Neural cell (in vitro differentiated cells): ENCODE data around the gene B4GALT1. TPM values are rescaled to one million over a fixed set of nuclear protein-coding genes. Genes with fewer than 3 reads are reported as not detected.

Experiments used
- H2AFZ ChIP-seq: fragments of 200-600, 300-800 bp; sonication (generic), shearing (Covaris generic); 2 replicates; pipeline ENCODE4 v1.6.0; 2014; ENCODE audit warnings: low read depth, mild to moderate bottlenecking, antibody characterized with exemption, low read length, moderate library complexity
- H3F3A ChIP-seq: fragments of 200-600 bp; shearing (Covaris generic); 2 replicates; pipeline ENCODE4 v1.6.1; 2016; ENCODE audit warnings: mild to moderate bottlenecking, moderate library complexity, mixed read lengths, antibody characterized with exemption, low read length; ENCODE audit not compliant: insufficient read depth, poor library complexity, severe bottlenecking
- H3K27ac ChIP-seq: fragments of 200-600, 300-800 bp; sonication (generic), shearing (Covaris generic); 2 replicates; pipeline ENCODE4 v1.5.1; 2014; ENCODE audit warnings: mild to moderate bottlenecking, low read length, moderate library complexity
- H3K27me3 ChIP-seq: fragments of 300-800, 200-600 bp; sonication (generic), shearing (Covaris generic); 2 replicates; pipeline ENCODE4 v1.6.0; 2014; ENCODE audit warnings: mild to moderate bottlenecking, low read depth, low read length, moderate library complexity; ENCODE audit not compliant: insufficient read depth
- H3K36me3 ChIP-seq: fragments of 300-800, 200-600 bp; sonication (generic), shearing (Covaris generic); 2 replicates; pipeline ENCODE4 v1.5.1; 2014; ENCODE audit warnings: mild to moderate bottlenecking, antibody characterized with exemption, low read length, moderate library complexity; ENCODE audit not compliant: insufficient read depth
- H3K4me2 ChIP-seq: fragments of 300-800, 200-600 bp; sonication (generic), shearing (Covaris generic); 2 replicates; pipeline ENCODE4 v1.6.0; 2014; ENCODE audit warnings: mild to moderate bottlenecking, low read length
- H3K4me3 ChIP-seq: fragments of 300-800, 200-600 bp; sonication (generic), shearing (Covaris generic); 2 replicates; pipeline ENCODE4 v1.5.1; 2014; ENCODE audit warnings: mild to moderate bottlenecking, low read length, moderate library complexity
- H3K79me2 ChIP-seq: fragments of 200-600 bp; shearing (Covaris generic); replicated peaks from 2 replicates; pipeline ENCODE4 v1.6.0; 2014; ENCODE audit warnings: mild to moderate bottlenecking, low read length, moderate library complexity; ENCODE audit not compliant: insufficient read depth
- H3K9ac ChIP-seq: fragments of 300-800, 200-600 bp; sonication (generic), shearing (Covaris generic); 2 replicates; pipeline ENCODE4 v1.6.1; 2016; ENCODE audit warnings: mild to moderate bottlenecking, low read length, mixed read lengths
- H3K9me2 ChIP-seq: fragments of 200-600 bp; shearing (Covaris generic); 2 replicates; pipeline ENCODE4 v1.6.1; 2016; ENCODE audit warnings: mild to moderate bottlenecking, low read length, mixed read lengths; ENCODE audit not compliant: insufficient read depth
- H3K9me3 ChIP-seq: fragments of 200-600, 300-800 bp; sonication (generic), shearing (Covaris generic); 2 replicates; pipeline ENCODE4 v1.6.1; 2016; ENCODE audit warnings: mild to moderate bottlenecking, mixed run types, low read length, moderate library complexity, mixed read lengths
- H4K20me1 ChIP-seq: fragments of 200-600 bp; shearing (Covaris generic); 2 replicates; pipeline ENCODE4 v1.6.1; 2016; ENCODE audit warnings: mild to moderate bottlenecking, mixed run types; ENCODE audit not compliant: insufficient read depth
- EP300 ChIP-seq: fragments of 450-650 bp; conservative IDR thresholded peaks from 2 replicates; pipeline ENCODE4 v1.6.1; 2014; ENCODE audit warnings: antibody characterized with exemption, mild to moderate bottlenecking, moderate library complexity; ENCODE audit not compliant: poor library complexity, severe bottlenecking
- MXI1 ChIP-seq: fragments of 450-650 bp; conservative IDR thresholded peaks from 2 replicates; pipeline ENCODE4 v1.6.1; 2014; ENCODE audit warnings: antibody characterized with exemption, mild to moderate bottlenecking; ENCODE audit not compliant: poor library complexity, severe bottlenecking
- RAD21 ChIP-seq: fragments of 450-650 bp; conservative IDR thresholded peaks from 2 replicates; pipeline ENCODE4 v1.6.1; 2014; ENCODE audit warnings: antibody characterized with exemption, mild to moderate bottlenecking, moderate library complexity
- REST ChIP-seq: IDR thresholded peaks from 2 replicates; pipeline ENCODE4 v1.6.1; 2012; ENCODE audit warnings: borderline replicate concordance
- polyA plus RNA-seq: library from polyadenylated mRNA; depleted of rRNA; stranded (reverse); fragments of >200 nt; gene quantifications from 2 replicates; pipeline ENCODE4 v1.2.3, GENCODE V29; 2014

B4GALT1 gene
- polyA plus RNA-seq, 1 donor from 2014 or later: 0.41 TPM

GRCh38 chr9:33113799-33114547 is 53.2 kb downstream of the B4GALT1 start:
- no peaks in the 10 kb centered on the region for H4K20me1 ChIP-seq
- H3K4me2 ChIP-seq: no peak overlapping the region
- TF ChIP-seq MXI1: no peak
- no peak overlapping the region for H2AFZ ChIP-seq
- no peak overlapping the region for H3K9ac ChIP-seq
- H3K9me2 ChIP-seq: no peaks in the 10 kb centered on the region
- no peak overlapping the region for H3K27ac ChIP-seq
- H3K36me3 ChIP-seq: no peaks in the 10 kb centered on the region
- no peaks in the 10 kb centered on the region for H3K27me3 ChIP-seq
- no peak overlapping the region for H3K4me3 ChIP-seq
- no peaks in the 10 kb centered on the region for H3F3A ChIP-seq
- no peaks in the 10 kb centered on the region for H3K79me2 ChIP-seq
- H3K9me3 ChIP-seq: no peaks in the 10 kb centered on the region

GRCh38 chr9:33112094-33112493 is 55.0 kb downstream of the B4GALT1 start:
- no peaks in the 10 kb centered on the region for H3K9me3 ChIP-seq
- no peaks in the 10 kb centered on the region for H3F3A ChIP-seq

GRCh38 chr9:33111631-33112030 is 55.5 kb downstream of the B4GALT1 start:
- Histone ChIP-seq H3K9me2 (no peaks in the 10 kb centered on the region), H3K9ac (no peak overlapping the region), H3F3A (no peaks in the 10 kb centered on the region), H3K4me2 (no peak overlapping the region), H3K4me3 (no peak overlapping the region), H2AFZ (no peak overlapping the region), H3K36me3 (no peaks in the 10 kb centered on the region), H3K79me2 (no peaks in the 10 kb centered on the region), H3K27ac (no peak overlapping the region), H3K9me3 (no peaks in the 10 kb centered on the region), H3K27me3 (no peaks in the 10 kb centered on the region), H4K20me1 (no peaks in the 10 kb centered on the region)
- no peak for TF ChIP-seq EP300
- TF ChIP-seq MXI1: no peak
- TF ChIP-seq REST: no peak
- TF ChIP-seq RAD21: no peak

More at GRCh38 chr9:33112094-33112493, 55.0 kb downstream of the B4GALT1 start:
- Histone ChIP-seq H3K27ac (no peak overlapping the region), H3K4me3 (no peak overlapping the region), H3K9me2 (no peaks in the 10 kb centered on the region), H3K9ac (no peak overlapping the region), H3K4me2 (no peak overlapping the region), H3K27me3 (no peaks in the 10 kb centered on the region), H3K79me2 (no peaks in the 10 kb centered on the region), H2AFZ (no peak overlapping the region), H3K36me3 (no peaks in the 10 kb centered on the region), H4K20me1 (no peaks in the 10 kb centered on the region)
- TF ChIP-seq MXI1 (no peak), RAD21 (no peak), EP300 (no peak)
